H1 (cell line): ENCODE results near the gene OGFOD3. TPM values are rescaled to one million over a fixed set of nuclear protein-coding genes. Genes with fewer than 3 reads are reported as not detected.

Source experiments
- CTCF ChIA-PET: fragments of 300-600 bp; sonication (Branson Sonifier 250); formaldehyde crosslinking; loops from one replicate; lab custom pipeline; 2021; ENCODE audit not compliant: partially characterized antibody; lab: Charles Lee
- POLR2A ChIA-PET: fragments of 300-600 bp; sonication (Branson Sonifier 250); formaldehyde crosslinking; loops from one replicate; lab custom pipeline; 2021; ENCODE audit warnings: inconsistent platforms; ENCODE audit not compliant: partially characterized antibody; lab: Charles Lee
- DNase-seq, 2 experiments: peaks; one replicate each; pipeline versions ENCODE4 v3.0.0 to v3.0.0-alpha.2; 2010 to 2022; ENCODE audit warnings: low spot score in 2 of 2, low read depth in 1 of 2, mixed read lengths in 1 of 2
- FAIRE-seq: peaks from 2 replicates; lab custom pipeline; 2011; peaks lifted over from hg19 to GRCh38; lab: Jason Lieb, UNC
- H2AFZ ChIP-seq: 2 replicates; pipeline ENCODE4 v1.8.1; 2012; ENCODE audit warnings: low read length, inconsistent platforms
- H2AK5ac ChIP-seq: 2 replicates; pipeline ENCODE4 v1.6.1; 2013; ENCODE audit warnings: low read depth, low read length
- H2BK120ac ChIP-seq: replicated peaks from 2 replicates; pipeline ENCODE3; 2013; ENCODE audit warnings: low read depth, low read length, inconsistent platforms
- H2BK12ac ChIP-seq: 2 replicates; pipeline ENCODE4 v1.6.1; 2013; ENCODE audit warnings: low read depth, low read length
- H2BK15ac ChIP-seq: 2 replicates; pipeline ENCODE4 v1.6.1; 2013; ENCODE audit warnings: low read length
- H2BK20ac ChIP-seq: 2 replicates; pipeline ENCODE4 v1.6.1; 2013; ENCODE audit warnings: low read length
- H2BK5ac ChIP-seq: 2 replicates; pipeline ENCODE4 v1.6.1; 2013; ENCODE audit warnings: low read depth, low read length
- H3K14ac ChIP-seq: 2 replicates; pipeline ENCODE4 v1.6.1; 2013; ENCODE audit warnings: inconsistent platforms; ENCODE audit not compliant: insufficient read length
- H3K18ac ChIP-seq: 2 replicates; pipeline ENCODE4 v1.6.1; 2013; ENCODE audit warnings: low read length; ENCODE audit errors: extremely low read depth
- H3K23ac ChIP-seq: 2 replicates; pipeline ENCODE4 v1.6.1; 2013; ENCODE audit warnings: inconsistent platforms; ENCODE audit not compliant: insufficient read length
- H3K23me2 ChIP-seq: 2 replicates; pipeline ENCODE4 v1.6.1; 2013; ENCODE audit warnings: low read depth, low read length
- H3K27ac ChIP-seq: 2 replicates; pipeline ENCODE4 v1.6.1; 2011; ENCODE audit warnings: low read depth, low read length, inconsistent platforms
- H3K27me3 ChIP-seq, 4 experiments: replicated peaks in 1 of 4; 1 replicate in 1 of 4; 2 replicates in 3 of 4; pipeline versions ENCODE4 v1.6.1 to v1.8.1; 2011 to 2013; ENCODE audit warnings: low read length in 3 of 4, mild to moderate bottlenecking in 3 of 4, inconsistent platforms in 2 of 4, mixed read lengths in 2 of 4, moderate library complexity in 1 of 4; ENCODE audit not compliant: control insufficient read depth in 3 of 4, insufficient read depth in 3 of 4; ENCODE audit errors: extremely low read depth in 1 of 4
- H3K36me3 ChIP-seq, 4 experiments: 2 replicates each; pipeline versions ENCODE4 v1.6.1 to v1.8.1; 2011 to 2013; ENCODE audit warnings: mild to moderate bottlenecking in 4 of 4, low read length in 3 of 4, moderate library complexity in 2 of 4, control low read depth in 1 of 4, inconsistent platforms in 1 of 4; ENCODE audit not compliant: insufficient read depth in 4 of 4, control insufficient read depth in 2 of 4
- H3K4ac ChIP-seq: replicated peaks from 2 replicates; pipeline ENCODE3; 2013; ENCODE audit warnings: low read length, low read depth, mixed read lengths, inconsistent platforms; ENCODE audit not compliant: insufficient read length
- H3K4me1 ChIP-seq, 4 experiments: replicated peaks in 1 of 4; 1 replicate in 1 of 4; 2 replicates in 3 of 4; pipeline versions ENCODE4 v1.6.1 to v1.8.1; 2011 to 2013; ENCODE audit warnings: low read length in 3 of 4, inconsistent platforms in 2 of 4, mixed read lengths in 1 of 4; ENCODE audit not compliant: insufficient read depth in 4 of 4, control insufficient read depth in 3 of 4
- H3K4me2 ChIP-seq, 2 experiments: 2 replicates each; pipeline versions ENCODE4 v1.6.1 to v1.8.1; 2011 to 2013; ENCODE audit warnings: low read depth in 2 of 2, low read length in 2 of 2, control low read depth in 1 of 2, inconsistent platforms in 1 of 2, mild to moderate bottlenecking in 1 of 2; ENCODE audit not compliant: insufficient read depth in 1 of 2
- H3K4me3 ChIP-seq, 4 experiments: fragments of 200-600, 300-600 bp in 1 of 4; sonication (generic), shearing (Covaris generic), sonication (Bioruptor Twin) in 1 of 4; 2 replicates each; pipeline versions ENCODE4 v1.5.1 to v1.8.1; 2011 to 2016; ENCODE audit warnings: low read length in 4 of 4, low read depth in 3 of 4, control low read depth in 2 of 4, inconsistent platforms in 2 of 4, mild to moderate bottlenecking in 2 of 4, mixed read lengths in 1 of 4, moderate library complexity in 1 of 4; ENCODE audit not compliant: insufficient read depth in 2 of 4; ENCODE audit errors: extremely low read depth in 1 of 4
- H3K56ac ChIP-seq: replicated peaks from 2 replicates; pipeline ENCODE3; 2013; ENCODE audit warnings: low read depth, mild to moderate bottlenecking, mixed read lengths, low read length, inconsistent platforms; ENCODE audit not compliant: insufficient read length
- H3K79me1 ChIP-seq: 2 replicates; pipeline ENCODE4 v1.6.1; 2013; ENCODE audit warnings: low read depth, low read length, control low read depth
- H3K79me2 ChIP-seq, 2 experiments: 2 replicates each; pipeline versions ENCODE4 v1.6.1 to v1.8.1; 2012 to 2013; ENCODE audit warnings: low read length in 2 of 2, mild to moderate bottlenecking in 2 of 2, inconsistent platforms in 1 of 2; ENCODE audit not compliant: insufficient read depth in 2 of 2, control insufficient read depth in 1 of 2
- H3K9ac ChIP-seq, 4 experiments: replicated peaks in 1 of 4; 1 replicate in 1 of 4; 2 replicates in 3 of 4; pipeline versions ENCODE4 v1.6.1 to v1.8.1; 2011 to 2013; ENCODE audit warnings: low read depth in 3 of 4, low read length in 3 of 4, control low read depth in 2 of 4, mild to moderate bottlenecking in 2 of 4, moderate library complexity in 2 of 4, inconsistent platforms in 1 of 4; ENCODE audit errors: extremely low read depth in 1 of 4
- H3K9me3 ChIP-seq, 2 experiments: 2 replicates each; pipeline versions ENCODE4 v1.6.1 to v1.8.1; 2012 to 2013; ENCODE audit warnings: mild to moderate bottlenecking in 2 of 2, moderate library complexity in 2 of 2, control low read depth in 1 of 2, inconsistent platforms in 1 of 2, low read depth in 1 of 2, low read length in 1 of 2, mixed read lengths in 1 of 2; ENCODE audit not compliant: insufficient read depth in 2 of 2
- H4K20me1 ChIP-seq, 2 experiments: replicated peaks in 1 of 2; 2 replicates each; pipeline versions ENCODE3 to v1.8.1; 2011 to 2013; ENCODE audit warnings: inconsistent platforms in 2 of 2, low read length in 2 of 2, mild to moderate bottlenecking in 1 of 2; ENCODE audit not compliant: insufficient read depth in 2 of 2, control insufficient read depth in 1 of 2
- H4K5ac ChIP-seq: 2 replicates; pipeline ENCODE4 v1.6.1; 2013; ENCODE audit warnings: low read length, low read depth, mixed read lengths, inconsistent platforms; ENCODE audit not compliant: insufficient read length
- H4K8ac ChIP-seq: 2 replicates; pipeline ENCODE4 v1.8.0; 2013; ENCODE audit warnings: mild to moderate bottlenecking, moderate library complexity, low read length, inconsistent platforms; ENCODE audit not compliant: insufficient read depth; ENCODE audit errors: extremely low read depth
- H4K91ac ChIP-seq: replicated peaks from 2 replicates; pipeline ENCODE3; 2013; ENCODE audit warnings: low read length, mixed read lengths, inconsistent platforms; ENCODE audit not compliant: insufficient read length
- CHD1 ChIP-seq: IDR thresholded peaks from 2 replicates; pipeline ENCODE4 v1.6.1; 2012; ENCODE audit warnings: low read depth, low read length, improper control_type of control experiment
- EGR1 ChIP-seq: IDR thresholded peaks from 2 replicates; pipeline ENCODE4 v1.6.1; 2011; ENCODE audit warnings: low read depth, low read length, borderline replicate concordance
- EP300 ChIP-seq, 2 experiments: IDR thresholded peaks; 1 replicate in 1 of 2; 2 replicates in 1 of 2; pipeline ENCODE4 v1.6.1; 2011 to 2012; ENCODE audit warnings: low read depth in 2 of 2, low read length in 2 of 2, mild to moderate bottlenecking in 2 of 2, borderline replicate concordance in 1 of 2, inconsistent platforms in 1 of 2, moderate library complexity in 1 of 2
- GABPA ChIP-seq: IDR thresholded peaks from 2 replicates; pipeline ENCODE4 v1.6.1; 2011; ENCODE audit warnings: mild to moderate bottlenecking, low read length, moderate library complexity, borderline replicate concordance; ENCODE audit not compliant: insufficient read depth
- JUN ChIP-seq: IDR thresholded peaks from 2 replicates; pipeline ENCODE4 v1.6.1; 2011; ENCODE audit warnings: low read depth, mild to moderate bottlenecking, improper control_type of control experiment, low read length
- KDM4A ChIP-seq: IDR thresholded peaks from one replicate; pipeline ENCODE4 v1.7.1; 2012; ENCODE audit warnings: low read depth, mild to moderate bottlenecking, moderate library complexity, low read length, inconsistent platforms; ENCODE audit not compliant: severe bottlenecking
- NANOG ChIP-seq: IDR thresholded peaks from 2 replicates; pipeline ENCODE4 v1.6.1; 2011; ENCODE audit warnings: low read length, low read depth, mild to moderate bottlenecking, inconsistent platforms; ENCODE audit not compliant: insufficient read depth, poor library complexity, severe bottlenecking
- RFX5 ChIP-seq: IDR thresholded peaks from 2 replicates; pipeline ENCODE4 v1.6.1; 2011; ENCODE audit warnings: low read depth, low read length, improper control_type of control experiment, borderline replicate concordance
- SP2 ChIP-seq: IDR thresholded peaks from 2 replicates; pipeline ENCODE4 v1.6.1; 2012; ENCODE audit warnings: mild to moderate bottlenecking, low read length, inconsistent platforms
- SP4 ChIP-seq: IDR thresholded peaks from 2 replicates; pipeline ENCODE4 v1.6.1; 2012; ENCODE audit warnings: low read length, inconsistent platforms
- TAF1 ChIP-seq: IDR thresholded peaks from 2 replicates; pipeline ENCODE4 v1.6.1; 2011; ENCODE audit warnings: mild to moderate bottlenecking, low read depth, low read length
- TBP ChIP-seq: IDR thresholded peaks from 2 replicates; pipeline ENCODE4 v1.6.1; 2011; ENCODE audit warnings: low read depth, low read length, improper control_type of control experiment
- ZNF274 ChIP-seq: IDR thresholded peaks from 2 replicates; pipeline ENCODE4 v1.7.0; 2012; ENCODE audit warnings: low read length, borderline replicate concordance; ENCODE audit errors: extremely low read depth
- WGBS, 2 experiments: shearing (Covaris generic) in 1 of 2; methylation state at CpG; one replicate each; pipeline versions ENCODE4 v1.1.6 to v1.1.7; 2013 to 2015; ENCODE audit warnings: low lambda C conversion rate in 2 of 2, mixed read lengths in 2 of 2, inconsistent platforms in 1 of 2, low coverage in 1 of 2, missing lambda C conversion rate in 1 of 2; ENCODE audit not compliant: insufficient replicate concordance in 2 of 2, insufficient coverage in 1 of 2, insufficient read length in 1 of 2; ENCODE audit errors: extremely low coverage in 1 of 2, missing lambda C conversion rate in 1 of 2; 5-methylcytosine and 5-hydroxymethylcytosine counted together
- polyA plus RNA-seq, 7 experiments: library from polyadenylated mRNA; depleted of rRNA in 3 of 7; stranded (reverse) in 5 of 7; unstranded in 2 of 7; fragments of >200 nt in 5 of 7; fragments of 200-250 nt in 2 of 7; gene quantifications; 1 replicate in 5 of 7; 2 replicates in 1 of 7; 4 replicates in 1 of 7; pipeline versions ENCODE4 v1.2.1 to v1.2.3, GENCODE V29; 2011 to 2013; ENCODE audit warnings: missing spikeins in 2 of 7, mixed read lengths in 2 of 7
- total RNA-seq: library from RNA; stranded (reverse); fragmentation: NEBNext Ultra II Directional; extraction: Animal tissue kit (Norgen Biotek cat#: 25700); gene quantifications from 2 replicates; pipeline ENCODE4 v1.2.1, GENCODE V29; 2021

The OGFOD3 gene
- total and polyA plus RNA-seq, 2 of the 8 experiments (the other 6 are each of a cell fraction or from before 2014, with no cell fraction given): 21.1 to 21.8 TPM

- Histone ChIP-seq H2BK120ac (no peak overlapping the region), H3K18ac (peak overlapping the region; percentile 71; the same call in 1 of the 2 replicates), H3K14ac (no peak overlapping the region), H2AK5ac (no peak overlapping the region; the same call in 1 of the 2 replicates), H3K4me3 (peak overlapping the region; percentile 66 to 97 (median 86)), H2BK12ac (0 out of 2 replicates have a peak overlapping the region, but pooled peaks have one; percentile 75), H3K36me3 (peaks cover 0 to 6% (median 4%) of the 10 kb centered on the region in 4 experiments; a peak in 3 of 8 replicates), H2BK20ac (no peak overlapping the region), H3K9me3 (peaks cover 2 to 10% of the 10 kb centered on the region in 2 experiments; a peak in 3 of 4 replicates), H4K20me1 (peaks cover 2 to 11% of the 10 kb centered on the region in 2 experiments), H3K4ac (peak overlapping the region; percentile 91), H3K4me1 (peaks cover 0 to 9% (median 3%) of the 10 kb centered on the region in 4 experiments; a peak in 4 of 7 replicates), H3K56ac (no peak overlapping the region), H3K23ac (no peak overlapping the region), H4K5ac (no peak overlapping the region), H3K23me2 (peaks cover 4% of the 10 kb centered on the region; the same call in 1 of the 2 replicates), H3K79me2 (peaks cover 0 to 6% of the 10 kb centered on the region in 2 experiments; a peak in 1 of 4 replicates), H3K79me1 (no peaks in the 10 kb centered on the region; the same call in 1 of the 2 replicates), H3K27ac (no peak overlapping the region), H2BK5ac (peak overlapping the region; percentile 8; the same call in 1 of the 2 replicates), H3K4me2 (peak overlapping the region; percentile 80 to 86), H2AFZ (no peak overlapping the region), H4K8ac (peak overlapping the region; percentile 88), H2BK15ac (0 out of 2 replicates have a peak overlapping the region, but pooled peaks have one; percentile 29), H4K91ac (no peak overlapping the region), H3K27me3 (no peaks in the 10 kb centered on the region), H3K9ac (peak overlapping the region; percentile 79 to 87 (median 82); a peak in 6 of 7 replicates)
- DNase-seq: no peak
- ChIA-PET POLR2A (interaction anchor here (0.9 to 2.2 kb wide), 5 partner anchors 8 to 105 kb away, joined by 3 to 12 read pairs (median 5); partner anchors contain the start of gene NARF), CTCF (interaction anchor here (1.4 to 2.2 kb wide), 3 partner anchors 25 to 99 kb away, joined by 3 to 5 read pairs (median 5); no protein-coding TSS in a partner anchor)
- 78% methylated on average over 18 of the region's 18 CpGs; no CpG with 5 or more reads in 1 of the 2 experiments for WGBS, 2 experiments
- no peak for FAIRE-seq
- no peak for TF ChIP-seq TAF1
- no peak for TF ChIP-seq EP300 (IDR thresholded peaks at IDR 0.05; ENCODE audit: borderline replicate concordance in 1 of 2, low read depth in 2 of 2, low read length in 2 of 2)
- TF ChIP-seq CHD1: no peak
- no peak for TF ChIP-seq RFX5
- no peak for TF ChIP-seq TBP
- no peak for TF ChIP-seq SP4
- TF ChIP-seq EGR1: no peak
- TF ChIP-seq GABPA: no peak
- no peak for TF ChIP-seq JUN
- TF ChIP-seq KDM4A: no peak
- TF ChIP-seq SP2: no peak
- TF ChIP-seq ZNF274: no peak
- TF ChIP-seq NANOG: no peak
These were observed 31.5 kb upstream of the OGFOD3 start for GRCh38 chr17:82449883-82450356.
